Neural progenitor cell (in vitro differentiated cells): ENCODE data around the gene PLPPR3. TPM values are rescaled to one million over a fixed set of nuclear protein-coding genes. Genes with fewer than 3 reads are reported as not detected.
A peak's percentile ranks its signal among the peaks of the same experiment; 100 is the strongest.

ENCODE experiments used
- DNase-seq: peaks from one replicate; pipeline ENCODE4 v3.0.0-alpha.2; 2016; ENCODE audit warnings: low spot score
- H2AFZ ChIP-seq: fragments of 200-600 bp; sonication (generic); replicated peaks from 2 replicates; pipeline ENCODE4 v1.6.1; 2016; ENCODE audit warnings: antibody characterized with exemption
- H3F3A ChIP-seq: fragments of 200-600 bp; sonication (generic); 2 replicates; pipeline ENCODE4 v1.6.1; 2016; ENCODE audit warnings: antibody characterized with exemption, low read depth
- H3K27ac ChIP-seq: fragments of 200-600 bp; sonication (generic); 2 replicates; pipeline ENCODE4 v1.5.1; 2016; ENCODE audit warnings: mild to moderate bottlenecking
- H3K27me3 ChIP-seq: fragments of 200-600 bp; sonication (generic); 2 replicates; pipeline ENCODE4 v1.6.1; 2016; ENCODE audit warnings: mild to moderate bottlenecking, moderate library complexity
- H3K36me3 ChIP-seq: fragments of 200-600 bp; sonication (generic); 2 replicates; pipeline ENCODE4 v1.5.1; 2016
- H3K4me1 ChIP-seq: fragments of 200-600 bp; sonication (generic); 2 replicates; pipeline ENCODE4 v1.6.1; 2016; ENCODE audit warnings: mixed run types
- H3K4me2 ChIP-seq: fragments of 200-600 bp; sonication (generic); 2 replicates; pipeline ENCODE4 v1.6.1; 2016
- H3K4me3 ChIP-seq: fragments of 200-600 bp; sonication (generic); 2 replicates; pipeline ENCODE4 v1.5.1; 2016
- H3K79me2 ChIP-seq: fragments of 200-600 bp; sonication (generic); 2 replicates; pipeline ENCODE4 v1.6.1; 2016; ENCODE audit warnings: low read depth
- H3K9ac ChIP-seq: fragments of 200-600 bp; sonication (generic); 2 replicates; pipeline ENCODE4 v1.6.1; 2016
- H3K9me3 ChIP-seq: fragments of 200-600 bp; sonication (generic); 2 replicates; pipeline ENCODE4 v1.5.1; 2016; ENCODE audit warnings: low read depth
- H4K20me1 ChIP-seq: fragments of 200-600 bp; sonication (generic); 2 replicates; pipeline ENCODE4 v1.6.1; 2016; ENCODE audit warnings: low read depth
- H3K27ac Mint-ChIP-seq: 3 replicates; pipeline ENCODE4 v1.8.0; 2021; ENCODE audit warnings: mixed read lengths
- H3K27me3 Mint-ChIP-seq: 2 replicates; pipeline ENCODE4 v1.8.0; 2022; ENCODE audit warnings: low read depth, mild to moderate bottlenecking, inconsistent platforms, moderate library complexity, mixed read lengths; ENCODE audit not compliant: insufficient read depth
- H3K36me3 Mint-ChIP-seq: 3 replicates; pipeline ENCODE4 v1.8.0; 2021; ENCODE audit warnings: mixed read lengths
- H3K4me1 Mint-ChIP-seq: 3 replicates; pipeline ENCODE4 v1.8.0; 2021; ENCODE audit warnings: mixed read lengths
- H3K4me3 Mint-ChIP-seq: 3 replicates; pipeline ENCODE4 v1.8.0; 2021; ENCODE audit warnings: mild to moderate bottlenecking, moderate library complexity, mixed read lengths
- H3K9me3 Mint-ChIP-seq: 3 replicates; pipeline ENCODE4 v1.8.0; 2020; ENCODE audit warnings: mixed read lengths
- EZH2 ChIP-seq: fragments of 200-600 bp; sonication (generic); IDR thresholded peaks from 2 replicates; pipeline ENCODE4 v1.6.1; 2017; ENCODE audit warnings: antibody characterized with exemption, mild to moderate bottlenecking, moderate library complexity
- EZH2phosphoT487 ChIP-seq: fragments of 200-600 bp; sonication (generic); IDR thresholded peaks from 2 replicates; pipeline ENCODE4 v1.6.1; 2017; ENCODE audit warnings: antibody characterized with exemption
- total RNA-seq: library from RNA; depleted of rRNA; stranded (reverse); fragments of >200 nt; gene quantifications from 2 replicates; pipeline ENCODE4 v1.2.3, GENCODE V29; 2015; ENCODE audit warnings: low replicate concordance
- TF ChIP-seq, protein P1 (sequence below): fragments of 200-600 bp; sonication (generic); IDR thresholded peaks from 2 replicates; pipeline ENCODE4 v1.5.1; 2017; ENCODE audit warnings: antibody characterized with exemption, mild to moderate bottlenecking

The PLPPR3 gene, protein sequence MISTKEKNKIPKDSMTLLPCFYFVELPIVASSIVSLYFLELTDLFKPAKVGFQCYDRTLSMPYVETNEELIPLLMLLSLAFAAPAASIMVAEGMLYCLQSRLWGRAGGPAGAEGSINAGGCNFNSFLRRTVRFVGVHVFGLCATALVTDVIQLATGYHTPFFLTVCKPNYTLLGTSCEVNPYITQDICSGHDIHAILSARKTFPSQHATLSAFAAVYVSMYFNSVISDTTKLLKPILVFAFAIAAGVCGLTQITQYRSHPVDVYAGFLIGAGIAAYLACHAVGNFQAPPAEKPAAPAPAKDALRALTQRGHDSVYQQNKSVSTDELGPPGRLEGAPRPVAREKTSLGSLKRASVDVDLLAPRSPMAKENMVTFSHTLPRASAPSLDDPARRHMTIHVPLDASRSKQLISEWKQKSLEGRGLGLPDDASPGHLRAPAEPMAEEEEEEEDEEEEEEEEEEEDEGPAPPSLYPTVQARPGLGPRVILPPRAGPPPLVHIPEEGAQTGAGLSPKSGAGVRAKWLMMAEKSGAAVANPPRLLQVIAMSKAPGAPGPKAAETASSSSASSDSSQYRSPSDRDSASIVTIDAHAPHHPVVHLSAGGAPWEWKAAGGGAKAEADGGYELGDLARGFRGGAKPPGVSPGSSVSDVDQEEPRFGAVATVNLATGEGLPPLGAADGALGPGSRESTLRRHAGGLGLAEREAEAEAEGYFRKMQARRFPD
- 15.6 and 91.6 TPM in 2 replicates for total RNA-seq

DNA sequence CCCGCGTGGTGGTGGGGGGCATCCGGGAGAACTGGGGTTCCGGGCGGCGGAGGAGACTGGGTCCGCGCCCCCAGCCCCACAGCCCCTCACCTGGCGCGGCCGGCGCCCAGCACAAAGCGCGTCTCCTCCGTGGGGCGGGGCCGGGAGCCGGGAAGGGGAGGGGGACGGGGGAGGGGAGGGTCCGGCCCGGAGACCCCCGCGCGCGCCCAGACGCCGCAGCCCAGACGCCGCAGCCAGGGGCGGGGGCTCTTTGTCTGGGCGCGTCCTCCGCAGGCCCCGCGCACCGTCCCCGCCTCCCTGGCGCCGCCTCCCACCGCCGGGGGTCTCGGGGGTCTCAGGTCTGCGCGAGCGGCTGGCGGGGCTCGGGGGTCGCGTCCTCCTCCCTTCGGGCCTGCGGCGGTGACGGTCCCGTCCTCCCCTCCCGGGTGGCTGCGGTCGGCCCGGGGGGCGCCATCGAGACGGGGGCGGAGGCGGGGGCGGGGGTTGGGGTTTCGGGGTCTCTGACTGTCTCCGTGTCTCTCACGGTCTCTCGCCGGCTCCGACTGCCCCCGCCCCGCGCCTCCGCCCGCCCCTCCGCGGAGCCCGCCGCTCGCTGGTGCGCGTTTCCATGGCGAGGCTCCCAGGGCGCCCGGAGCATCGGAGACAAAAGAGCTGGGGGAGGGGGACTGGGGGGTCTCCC, at the start of gene PLPPR3:
TSS of gene PLPPR3 (minus strand) at position 131 of the 679 bp plus-strand sequence. CDS start 396 bp downstream, outside the sequence.
- H3K9ac ChIP-seq: peak within 1 kb of the TSS; percentile 59
- peak within 1 kb of the TSS; percentile 99 for H3K4me3 ChIP-seq
- H3K4me2 ChIP-seq: peak within 1 kb of the TSS; percentile 93
- H3K9me3 ChIP-seq: no peaks in the 10 kb centered on the region
- Mint-ChIP-seq H3K9me3 (no peaks in the 10 kb centered on the region), H3K4me1 (peaks cover 16% of the 10 kb centered on the region), H3K36me3 (peaks cover 2% of the 10 kb centered on the region), H3K27ac (peak within 1 kb of the TSS; percentile 42), H3K27me3 (peaks cover 9% of the 10 kb centered on the region), H3K4me3 (peak within 1 kb of the TSS; percentile 87)
- H2AFZ ChIP-seq: peak within 1 kb of the TSS; percentile 50
- H3K4me1 ChIP-seq: peaks cover 16% of the 10 kb centered on the region
- H3K27me3 ChIP-seq: no peaks in the 10 kb centered on the region
- TF ChIP-seq, protein P1, sequence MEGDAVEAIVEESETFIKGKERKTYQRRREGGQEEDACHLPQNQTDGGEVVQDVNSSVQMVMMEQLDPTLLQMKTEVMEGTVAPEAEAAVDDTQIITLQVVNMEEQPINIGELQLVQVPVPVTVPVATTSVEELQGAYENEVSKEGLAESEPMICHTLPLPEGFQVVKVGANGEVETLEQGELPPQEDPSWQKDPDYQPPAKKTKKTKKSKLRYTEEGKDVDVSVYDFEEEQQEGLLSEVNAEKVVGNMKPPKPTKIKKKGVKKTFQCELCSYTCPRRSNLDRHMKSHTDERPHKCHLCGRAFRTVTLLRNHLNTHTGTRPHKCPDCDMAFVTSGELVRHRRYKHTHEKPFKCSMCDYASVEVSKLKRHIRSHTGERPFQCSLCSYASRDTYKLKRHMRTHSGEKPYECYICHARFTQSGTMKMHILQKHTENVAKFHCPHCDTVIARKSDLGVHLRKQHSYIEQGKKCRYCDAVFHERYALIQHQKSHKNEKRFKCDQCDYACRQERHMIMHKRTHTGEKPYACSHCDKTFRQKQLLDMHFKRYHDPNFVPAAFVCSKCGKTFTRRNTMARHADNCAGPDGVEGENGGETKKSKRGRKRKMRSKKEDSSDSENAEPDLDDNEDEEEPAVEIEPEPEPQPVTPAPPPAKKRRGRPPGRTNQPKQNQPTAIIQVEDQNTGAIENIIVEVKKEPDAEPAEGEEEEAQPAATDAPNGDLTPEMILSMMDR: no peak
- TF ChIP-seq EZH2 (no peak), EZH2phosphoT487 (no peak)
- no peak within 1 kb of the TSS for H3K27ac ChIP-seq
- H4K20me1 ChIP-seq: peaks cover 26% of the 10 kb centered on the region
- H3F3A ChIP-seq: peaks cover 23% of the 10 kb centered on the region
- peaks cover 43% of the 10 kb centered on the region for H3K79me2 ChIP-seq
- DNase-seq: peak; percentile 92
- no peaks in the 10 kb centered on the region for H3K36me3 ChIP-seq

DNA sequence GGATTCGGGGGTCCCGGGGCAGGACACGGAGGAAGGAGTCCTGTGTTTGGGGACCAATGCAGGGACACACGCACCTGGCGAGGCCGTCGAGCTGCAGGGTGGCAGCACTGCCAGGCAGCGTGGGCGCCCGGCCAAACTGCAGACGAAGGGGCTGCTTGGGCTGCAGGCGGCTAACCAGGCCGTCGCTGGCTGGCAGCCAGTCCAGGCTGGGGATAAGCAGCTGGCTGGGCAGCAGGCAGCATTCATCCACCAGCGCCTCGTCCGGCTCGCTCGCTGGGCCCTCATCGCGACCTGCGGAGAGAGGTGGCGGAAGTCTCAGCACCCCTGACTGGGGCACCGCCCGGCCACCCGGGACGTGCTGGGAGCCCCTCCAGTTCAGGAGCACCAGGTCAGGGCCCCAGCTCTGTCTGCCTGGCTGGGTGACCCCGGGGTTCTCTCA, 49.2 kb upstream of the PLPPR3 start:
- Mint-ChIP-seq H3K4me3 (no peak overlapping the region), H3K27me3 (peaks cover 5% of the 10 kb centered on the region), H3K9me3 (no peaks in the 10 kb centered on the region), H3K36me3 (peaks cover 11% of the 10 kb centered on the region), H3K27ac (no peak overlapping the region), H3K4me1 (peaks cover 7% of the 10 kb centered on the region)
- Histone ChIP-seq H3F3A (peaks cover 30% of the 10 kb centered on the region), H3K36me3 (no peaks in the 10 kb centered on the region), H3K79me2 (no peaks in the 10 kb centered on the region), H3K4me2 (no peak overlapping the region), H3K9me3 (no peaks in the 10 kb centered on the region), H2AFZ (no peak overlapping the region), H3K4me3 (no peak overlapping the region), H3K27me3 (no peaks in the 10 kb centered on the region), H3K27ac (peak overlapping the region; percentile 53), H3K9ac (no peak overlapping the region), H4K20me1 (peaks cover 21% of the 10 kb centered on the region), H3K4me1 (peaks cover 7% of the 10 kb centered on the region)
- DNase-seq: no peak
- TF ChIP-seq EZH2phosphoT487 (no peak), EZH2 (no peak)
- TF ChIP-seq, protein P1: no peak

DNA sequence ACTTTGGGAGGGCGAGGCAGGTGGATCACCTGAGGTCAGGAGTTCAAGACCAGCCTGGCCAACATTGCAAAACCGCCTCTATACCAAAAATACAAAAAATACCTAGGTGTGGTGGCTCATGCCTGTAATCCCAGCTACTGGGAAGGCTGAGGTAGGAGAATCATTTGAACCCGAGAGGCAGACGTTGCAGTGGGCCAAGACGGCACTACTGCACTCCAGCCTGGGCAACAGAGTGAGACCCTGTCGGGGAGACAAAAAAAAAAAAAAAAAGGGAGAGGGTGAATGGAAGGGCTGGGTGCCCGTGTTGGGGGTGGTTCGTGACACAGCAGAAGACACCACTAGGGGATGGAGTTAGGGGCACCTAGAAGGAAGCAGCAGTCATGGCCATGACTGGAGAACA, 48.6 kb upstream of the PLPPR3 start:
- Mint-ChIP-seq H3K4me1 (peaks cover 10% of the 10 kb centered on the region), H3K27me3 (peaks cover 8% of the 10 kb centered on the region), H3K9me3 (no peaks in the 10 kb centered on the region), H3K36me3 (peaks cover 11% of the 10 kb centered on the region), H3K4me3 (no peak overlapping the region), H3K27ac (peak overlapping the region; percentile 59)
- TF ChIP-seq, protein P1: no peak
- no peak for TF ChIP-seq EZH2
- no peak for TF ChIP-seq EZH2phosphoT487
- no peaks in the 10 kb centered on the region for H3K36me3 ChIP-seq
- H3K27me3 ChIP-seq: no peaks in the 10 kb centered on the region
- H3K79me2 ChIP-seq: no peaks in the 10 kb centered on the region
- H4K20me1 ChIP-seq: peaks cover 24% of the 10 kb centered on the region
- no peaks in the 10 kb centered on the region for H3K9me3 ChIP-seq
- H3K27ac ChIP-seq: no peak overlapping the region
- H3K4me3 ChIP-seq: no peak overlapping the region
- H3K9ac ChIP-seq: no peak overlapping the region
- H3K4me2 ChIP-seq: no peak overlapping the region
- peaks cover 35% of the 10 kb centered on the region for H3F3A ChIP-seq
- H3K4me1 ChIP-seq: peaks cover 7% of the 10 kb centered on the region
- no peak overlapping the region for H2AFZ ChIP-seq
- no peak for DNase-seq
